Measurements from ENCODE around the gene ITPKB.
"Not testable (repeated sequence)": the region's sequence is repeated elsewhere in the genome, so short reads cannot be mapped to it uniquely, and the experiment has no call there.

The ITPKB gene

DNA sequence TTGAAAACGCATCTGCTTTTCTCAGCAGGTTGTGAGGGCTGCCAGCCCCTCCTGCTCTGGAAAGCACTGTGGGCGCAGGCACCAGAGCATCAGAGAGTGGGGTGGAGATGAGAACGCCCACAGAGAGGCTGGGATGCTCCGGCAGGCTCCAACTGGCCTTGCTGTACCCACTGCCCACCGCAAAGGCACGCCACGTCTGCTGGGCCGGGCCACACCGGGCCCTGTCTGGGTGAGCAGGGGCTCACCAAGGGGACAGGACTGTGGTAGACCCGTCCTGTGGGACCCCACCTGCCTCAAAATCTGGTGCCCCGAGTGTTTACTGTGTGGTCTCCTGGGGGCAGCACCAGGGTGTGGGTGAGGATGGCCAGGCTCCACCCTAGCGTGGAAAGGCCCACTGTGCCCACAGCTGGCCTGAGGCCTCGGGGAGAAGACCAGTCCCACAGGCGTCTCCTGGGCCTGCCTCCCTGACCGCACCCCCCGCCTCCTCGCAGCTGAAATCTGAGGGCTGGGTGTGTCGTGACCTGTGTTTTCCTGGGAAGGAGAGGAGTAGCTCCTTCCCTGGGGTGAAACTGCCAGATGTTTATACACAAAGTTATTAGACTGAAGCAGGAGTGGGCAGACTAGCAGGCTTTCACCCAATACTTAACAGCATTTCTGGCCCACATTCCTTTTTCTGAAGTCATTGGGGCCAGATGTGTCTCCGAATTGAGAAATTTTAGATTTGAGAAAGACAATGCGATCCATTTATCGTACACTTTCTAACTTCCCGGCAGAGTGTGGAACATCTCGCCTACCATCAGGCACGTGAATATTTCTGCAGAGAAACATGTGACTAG is 136.7 kb downstream of the ITPKB start:
- DNase-seq (ENCODE audit: low spot score) = no peak

DNA sequence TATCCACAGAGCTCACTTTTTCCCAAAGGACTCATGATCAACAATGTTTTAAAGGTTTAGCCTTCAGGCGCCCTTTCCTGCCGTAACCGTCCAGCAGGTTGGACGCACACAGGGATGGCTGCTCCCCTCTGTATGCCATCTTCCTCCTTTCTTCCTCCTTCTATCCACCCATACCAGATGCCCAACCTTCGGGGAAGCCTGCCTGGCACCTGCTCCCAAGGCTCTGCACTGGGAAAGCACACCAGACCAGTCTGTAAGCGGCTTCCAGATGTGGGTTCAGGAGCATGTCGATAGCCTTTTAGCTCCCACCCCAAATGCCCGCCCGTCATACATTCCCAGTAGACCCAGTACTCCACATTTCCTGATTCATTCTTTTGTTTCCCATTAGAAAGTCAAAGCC is 137.6 kb downstream of the ITPKB start:
- DNase-seq (ENCODE audit: low spot score) = no peak

DNA sequence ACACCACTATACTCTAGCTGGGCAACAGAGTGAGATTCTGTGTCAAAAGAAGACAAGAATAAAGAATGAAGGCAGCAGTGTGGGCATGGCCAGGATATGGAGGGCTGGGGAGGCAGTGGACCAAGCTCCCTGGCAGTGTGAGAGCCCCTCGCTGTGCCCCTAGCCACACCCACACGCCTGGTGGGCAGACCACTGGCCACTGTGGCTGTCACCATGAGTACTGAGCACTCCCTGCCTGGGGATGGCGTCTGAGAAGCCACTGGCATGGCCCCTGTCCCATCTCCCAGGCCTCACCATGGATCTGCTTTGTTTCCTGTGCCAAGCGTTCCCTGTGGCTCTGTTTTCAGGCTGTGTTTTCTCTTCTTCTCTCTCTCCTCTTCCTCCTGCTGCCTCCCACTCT is 138.8 kb downstream of the ITPKB start:
- DNase-seq (ENCODE audit: low spot score) = no peak

DNA sequence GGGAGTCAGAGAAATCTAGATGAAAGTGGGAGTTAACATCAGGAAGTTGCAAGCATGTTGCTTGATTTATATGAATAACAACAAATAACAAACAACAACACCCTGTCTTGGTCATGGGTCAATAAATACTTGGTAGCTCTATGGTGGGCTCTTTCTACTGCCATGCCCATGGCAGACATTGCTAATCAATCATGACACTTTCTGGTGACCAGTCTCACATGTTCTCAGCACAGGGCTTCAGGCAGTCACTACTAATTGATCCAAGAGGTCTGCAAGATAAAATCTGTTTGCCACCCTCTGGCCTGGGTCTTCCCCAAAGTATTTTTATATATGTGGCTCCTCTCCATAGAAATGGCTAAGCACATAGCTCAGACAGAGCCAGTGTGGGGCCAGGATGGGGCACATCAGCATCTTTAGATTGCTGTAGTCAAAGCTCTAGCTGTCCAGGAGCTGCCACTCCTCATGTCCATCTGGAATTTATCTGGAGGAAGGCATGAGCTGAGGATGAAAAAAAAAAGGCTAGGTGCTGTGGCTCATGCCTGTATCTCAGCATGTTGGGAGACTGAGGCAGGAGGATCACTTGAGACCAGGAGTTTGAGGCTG is 139.3 kb downstream of the ITPKB start:
- DNase-seq (ENCODE audit: low spot score) = no peak

DNA sequence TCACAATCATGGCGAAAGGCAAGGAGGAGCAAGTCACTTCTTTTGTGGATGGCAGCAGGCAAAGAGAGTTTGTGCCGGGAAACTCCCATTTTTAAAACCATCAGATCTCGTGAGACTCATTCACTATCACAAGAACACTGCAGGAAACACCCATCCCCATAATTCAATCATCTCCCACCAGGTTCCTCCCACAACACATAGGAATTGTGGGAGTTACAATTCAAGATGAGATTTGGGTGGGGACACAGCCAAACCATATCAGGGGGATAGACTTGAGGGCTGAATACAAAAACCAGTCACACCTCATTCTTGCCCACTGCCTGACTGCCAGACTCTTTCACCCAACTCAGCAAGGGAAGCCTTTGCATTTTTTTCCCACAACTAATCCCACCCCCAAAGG is 140.1 kb downstream of the ITPKB start:
- DNase-seq (ENCODE audit: low spot score) = not testable (repeated sequence)

DNA sequence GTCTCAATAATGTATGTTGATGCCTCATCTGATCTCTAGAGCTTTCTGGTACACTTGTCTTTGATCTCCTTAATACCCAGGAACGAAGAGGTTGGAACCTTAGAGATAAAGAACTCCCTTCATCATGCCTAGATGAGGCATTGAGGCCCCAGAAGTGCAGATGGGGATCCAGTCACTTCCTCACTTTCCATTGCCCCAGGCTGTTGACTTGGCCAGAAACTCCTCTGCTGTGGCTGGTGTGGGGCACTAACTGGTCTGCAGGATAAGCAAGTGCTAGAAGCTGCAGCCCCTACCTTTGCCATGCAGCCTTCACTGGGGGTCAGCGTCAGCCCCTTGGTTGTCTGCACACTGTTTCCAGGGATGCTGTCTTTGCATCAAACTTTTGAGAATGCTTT is 140.6 kb downstream of the ITPKB start:
- DNase-seq (ENCODE audit: low spot score) = no peak

DNA sequence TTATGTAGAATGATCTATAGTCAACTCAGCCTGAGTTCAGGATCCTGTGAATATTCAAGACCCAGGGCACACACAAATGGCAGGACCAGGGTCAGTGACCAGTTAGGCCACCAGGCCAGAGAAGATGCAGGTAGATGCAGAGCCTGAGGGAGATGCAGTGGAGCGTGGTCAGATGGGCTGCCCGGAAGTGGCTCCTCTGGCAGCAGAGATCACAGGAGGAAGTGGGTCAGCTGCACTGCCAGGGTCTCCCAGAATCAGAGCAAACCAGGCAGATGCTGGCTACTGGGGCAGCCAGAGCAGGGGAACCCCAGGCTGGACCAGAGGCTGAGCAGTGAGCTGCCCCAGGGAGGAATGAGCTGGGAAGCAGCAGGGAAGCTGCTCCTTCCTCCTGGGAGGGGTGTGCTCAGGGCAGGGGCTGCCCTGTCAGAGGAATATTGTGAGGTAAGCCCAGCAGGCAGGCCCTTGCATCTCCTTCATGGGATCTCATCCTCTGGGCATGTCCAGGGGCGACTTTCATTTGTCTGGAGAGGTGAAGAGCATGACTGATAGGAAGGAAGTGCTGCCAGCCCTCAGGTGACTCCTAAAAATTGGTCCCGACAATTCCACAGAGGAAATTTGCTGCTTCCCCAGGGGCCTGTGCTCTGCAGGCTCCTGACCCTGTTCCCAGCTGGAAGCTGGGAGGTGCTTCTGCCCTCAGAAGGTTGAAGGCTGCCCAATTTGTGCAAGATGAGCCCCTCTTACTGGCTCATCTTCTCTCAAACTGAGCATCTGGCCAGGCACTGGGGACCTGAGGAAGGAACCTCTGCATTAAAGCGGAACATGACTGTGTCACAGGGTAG is 141.2 kb downstream of the ITPKB start:
- no peak for DNase-seq (ENCODE audit: low spot score)

DNA sequence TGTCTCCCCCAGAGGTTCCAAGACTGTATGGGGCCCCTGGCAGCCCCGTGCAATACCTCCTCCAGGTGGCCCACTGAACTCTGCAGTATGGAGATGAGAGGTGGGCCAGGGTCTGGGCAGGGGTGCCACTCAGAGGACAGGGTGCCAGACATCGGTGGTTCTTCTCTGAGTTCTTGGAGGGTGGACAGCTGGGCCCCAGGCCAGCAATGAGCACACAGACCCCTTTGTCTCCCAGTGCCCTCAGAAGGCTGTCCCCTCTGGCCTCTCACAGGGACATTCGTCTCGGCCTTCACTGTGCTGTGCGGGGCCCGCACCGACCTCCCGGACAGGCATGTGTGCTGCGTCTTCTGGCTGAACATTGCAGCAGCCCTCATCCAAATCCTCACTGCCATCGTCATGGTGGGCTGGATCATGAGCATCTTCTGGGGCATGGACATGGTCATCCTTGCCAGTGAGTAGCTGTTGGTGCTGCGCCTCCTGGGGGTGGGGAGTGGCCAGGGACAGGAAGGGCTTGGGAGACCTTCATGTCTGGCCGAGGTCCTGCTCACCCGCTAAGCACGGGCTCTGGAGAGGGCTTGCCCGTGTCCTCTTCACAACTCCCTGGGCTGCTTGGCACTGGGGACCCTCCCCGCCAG is 142.4 kb downstream of the ITPKB start:
- no peak for DNase-seq (ENCODE audit: low spot score)

DNA sequence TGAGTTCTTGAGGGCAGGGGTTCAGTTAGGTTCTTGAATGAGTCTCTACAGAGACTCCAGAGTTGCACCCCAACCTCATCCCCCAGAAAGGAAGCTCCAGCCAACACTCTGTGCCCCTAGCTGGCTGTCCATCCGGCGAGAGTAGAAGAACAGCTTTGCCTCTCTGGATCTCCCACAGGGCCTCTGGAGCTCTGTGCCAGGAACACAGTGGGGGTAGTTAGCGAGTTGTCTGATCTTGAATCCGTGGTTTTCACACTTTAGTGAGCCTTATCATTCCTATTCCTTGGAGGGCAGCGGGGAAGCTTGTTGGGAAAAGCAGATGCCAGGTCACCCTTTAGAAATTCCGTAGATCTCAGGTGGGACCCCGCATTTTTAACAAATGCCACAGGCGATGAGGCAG is 145.5 kb downstream of the ITPKB start:
- DNase-seq (ENCODE audit: low spot score) = no peak

DNA sequence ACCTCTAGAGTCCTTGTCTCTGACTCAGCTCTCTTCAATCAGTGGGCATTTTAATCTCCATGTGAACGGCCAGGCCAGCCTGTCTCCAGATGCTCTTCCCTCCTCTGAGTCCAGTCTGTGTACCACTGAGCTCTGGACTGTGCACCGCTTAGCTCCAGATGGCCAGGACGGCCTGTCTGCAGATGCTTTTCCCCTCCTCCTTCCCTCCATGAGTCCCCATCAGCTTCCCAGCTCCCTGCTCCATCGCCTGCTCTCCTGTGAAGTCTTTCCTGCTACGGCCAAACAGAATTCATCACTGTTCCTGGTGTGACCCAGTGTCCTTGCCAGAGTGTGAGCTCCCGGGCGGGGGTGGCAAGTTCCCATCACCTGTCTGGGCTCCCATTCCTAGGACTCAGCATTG is 148.5 kb downstream of the ITPKB start:
- no peak for DNase-seq (ENCODE audit: low spot score)

DNA sequence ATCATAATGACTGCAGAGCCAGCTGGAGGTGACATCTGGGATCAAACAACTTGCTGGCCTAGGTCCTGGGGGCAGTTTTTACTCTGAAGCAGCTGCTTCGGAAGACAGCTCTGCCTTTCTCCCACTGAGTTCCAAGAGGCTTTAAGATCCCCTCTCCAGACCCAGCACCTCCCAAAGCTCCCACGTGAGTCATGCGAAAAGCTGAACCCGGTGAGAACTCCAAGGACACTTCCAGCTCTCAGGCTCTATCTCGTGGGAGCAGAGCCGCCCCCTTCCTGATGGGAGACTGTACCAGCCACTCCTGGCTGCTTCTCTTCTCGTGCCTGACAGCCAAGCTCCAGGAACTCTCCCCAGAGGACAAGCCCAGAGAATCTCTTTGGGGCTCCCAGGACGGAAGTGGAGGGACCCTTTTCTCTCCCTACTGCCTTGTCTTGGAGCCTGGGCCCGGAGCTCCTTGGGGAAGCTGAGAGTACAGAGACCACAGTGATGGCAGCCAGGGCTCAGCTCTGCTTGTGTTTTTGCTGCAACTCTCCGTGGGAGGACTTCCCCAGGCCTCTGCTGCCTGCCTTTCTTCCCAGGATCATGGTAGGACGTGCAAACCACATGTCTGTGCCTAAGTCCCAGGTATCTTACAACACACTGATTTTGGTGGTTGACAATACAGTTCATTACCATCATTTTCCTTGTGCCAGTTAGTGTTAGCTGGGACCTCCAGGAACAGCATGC is 149.9 kb downstream of the ITPKB start:
- DNase-seq (ENCODE audit: low spot score) = no peak

DNA sequence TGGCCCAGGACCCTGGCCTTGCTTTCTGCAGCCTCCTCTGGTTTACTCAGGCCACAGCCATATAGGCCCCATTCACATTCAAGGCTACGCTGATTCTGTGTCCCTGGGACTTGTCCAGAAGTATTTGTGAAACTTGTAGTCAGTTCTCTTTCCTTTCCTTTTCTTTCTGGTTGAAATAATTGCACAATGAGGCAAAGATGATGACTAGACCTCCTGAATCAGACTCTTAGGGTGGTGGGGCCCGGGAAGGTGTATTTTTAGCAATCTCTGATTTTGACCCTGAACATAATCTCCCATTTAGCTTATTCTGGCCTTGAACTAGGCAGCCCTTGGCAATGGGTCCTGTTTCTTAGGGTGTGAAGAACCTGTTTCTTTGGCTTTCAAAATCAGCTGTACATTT is 150.6 kb downstream of the ITPKB start:
- no peak for DNase-seq (ENCODE audit: low spot score)

DNA sequence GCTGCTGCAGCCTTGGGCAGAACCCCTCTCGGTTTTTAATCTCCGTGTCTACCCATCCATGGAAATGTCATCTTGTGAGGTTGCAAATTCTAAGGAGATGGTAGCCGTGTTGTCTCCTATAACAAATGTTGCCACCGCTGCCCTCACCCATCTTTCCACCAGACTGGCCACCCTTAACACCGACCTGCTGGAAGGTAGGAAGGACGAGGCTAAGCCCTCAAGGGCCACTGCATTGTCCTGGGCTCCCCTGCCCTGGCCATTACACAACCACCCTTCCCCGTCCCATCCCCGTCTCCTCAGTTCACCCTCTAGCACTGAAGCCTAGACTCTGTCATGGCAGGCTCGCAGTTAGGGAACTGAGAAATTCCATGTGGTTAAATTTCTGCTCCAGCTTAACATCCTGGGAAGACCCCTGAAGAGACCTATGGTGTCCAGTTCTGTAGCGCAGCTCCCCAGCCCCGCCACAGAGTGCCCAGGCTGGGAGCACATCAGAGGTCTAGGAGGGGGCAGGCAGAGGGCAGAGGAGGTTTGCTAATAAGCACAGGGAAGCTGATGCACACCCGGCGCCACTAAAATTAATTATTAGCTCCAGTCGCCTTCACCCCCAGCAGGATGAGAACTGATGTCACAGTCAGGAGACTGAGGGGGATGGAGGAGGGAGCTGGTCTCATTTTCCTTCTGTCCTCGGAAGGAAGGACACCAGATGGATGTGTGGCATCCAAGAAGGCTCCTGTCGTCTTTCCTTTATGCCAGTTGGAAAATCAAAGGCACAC is 152.2 kb downstream of the ITPKB start:
- DNase-seq (ENCODE audit: low spot score) = no peak

DNA sequence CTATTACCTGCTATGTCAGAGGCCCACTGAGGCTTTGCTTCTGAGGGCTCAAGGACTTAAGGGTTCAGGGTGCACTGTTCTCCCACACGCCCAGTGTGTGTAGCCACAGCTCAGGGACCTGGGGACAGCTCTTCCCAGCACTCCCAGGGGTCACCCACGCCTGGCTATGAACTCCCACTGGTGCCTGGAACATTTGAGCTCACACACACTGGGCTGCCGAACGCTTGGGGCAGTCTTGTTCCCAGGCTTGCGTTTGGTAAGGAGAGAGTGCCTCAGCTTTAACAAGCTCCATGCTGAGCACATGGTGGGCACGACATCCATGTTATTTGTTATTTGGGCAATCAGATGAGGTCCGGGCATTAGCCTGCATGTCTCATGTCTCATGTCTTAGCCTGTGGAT is 153.0 kb downstream of the ITPKB start:
- no peak for DNase-seq (ENCODE audit: low spot score)

DNA sequence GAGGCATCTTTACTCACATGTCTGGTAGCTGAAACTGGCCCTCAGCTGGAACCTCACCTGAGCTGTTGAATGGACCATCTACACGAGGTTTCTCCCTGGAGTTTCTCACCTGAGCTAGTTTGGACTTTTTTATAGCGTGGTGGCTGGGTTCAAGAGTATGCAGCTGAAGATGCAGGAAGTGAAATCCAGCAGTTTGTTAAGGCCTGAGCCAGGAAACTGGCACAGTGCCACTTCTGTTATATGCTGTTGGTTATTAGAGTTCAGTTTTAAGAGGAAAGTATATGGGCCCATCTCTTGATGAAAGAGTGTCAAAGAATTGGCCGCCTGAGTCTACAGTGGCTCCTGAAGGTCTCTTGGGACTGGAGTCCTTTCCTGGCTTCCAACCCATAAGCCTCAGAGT is 154.9 kb downstream of the ITPKB start:
- no peak for DNase-seq (ENCODE audit: low spot score)

DNA sequence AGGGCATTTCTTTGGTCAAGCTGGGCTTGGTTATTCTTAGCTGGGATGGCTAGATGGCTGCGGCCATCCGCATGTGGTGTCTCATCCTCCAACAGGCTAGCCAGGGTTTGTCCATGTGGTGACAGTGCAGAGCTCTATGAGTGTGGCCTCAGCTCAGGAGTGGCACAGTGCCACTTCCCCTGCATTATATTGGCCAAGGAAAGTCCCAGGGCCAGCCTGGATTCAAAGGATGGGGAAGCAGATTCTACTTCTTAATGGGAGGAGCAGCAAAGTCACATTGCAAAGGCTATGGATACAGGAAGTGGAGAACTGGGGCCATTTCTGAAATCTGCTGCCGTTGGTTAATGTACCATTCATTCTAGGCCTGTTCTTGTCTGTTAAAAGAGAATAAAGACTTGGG is 156.1 kb downstream of the ITPKB start:
- DNase-seq (ENCODE audit: low spot score) = no peak
